Inferior parietal cortex (tissue), 1 donor: ENCODE measurements around the gene MCAM.

ENCODE experiments used
- DNase-seq: peaks from one replicate; pipeline ENCODE4 v3.0.0-alpha.2; 2016; ENCODE audit errors: extremely low spot score

Gene MCAM

GRCh38 chr11:119344291-119345010, 27.5 kb upstream of the MCAM start:
- DNase-seq: no peak

DNA sequence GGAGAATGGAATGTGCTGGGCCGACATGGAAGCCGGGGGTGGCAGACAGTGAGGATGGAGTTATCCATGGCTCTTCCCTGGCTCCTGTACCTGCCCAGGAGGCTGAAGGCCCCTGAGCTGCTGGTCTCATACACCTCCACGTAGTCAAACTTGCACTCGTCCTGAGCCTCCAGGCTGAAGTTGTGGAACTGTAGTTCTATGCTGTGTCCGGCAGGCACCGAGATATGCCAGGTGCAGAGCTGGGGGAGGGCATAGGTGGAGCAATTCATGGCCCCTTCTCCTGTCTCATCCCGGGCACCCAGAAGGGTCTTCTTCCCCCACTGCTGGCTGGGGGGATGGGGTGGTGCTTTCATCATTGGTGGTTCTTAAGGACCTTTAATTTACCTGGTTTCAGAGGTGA, 26.8 kb upstream of the MCAM start:
- DNase-seq: no peak

DNA sequence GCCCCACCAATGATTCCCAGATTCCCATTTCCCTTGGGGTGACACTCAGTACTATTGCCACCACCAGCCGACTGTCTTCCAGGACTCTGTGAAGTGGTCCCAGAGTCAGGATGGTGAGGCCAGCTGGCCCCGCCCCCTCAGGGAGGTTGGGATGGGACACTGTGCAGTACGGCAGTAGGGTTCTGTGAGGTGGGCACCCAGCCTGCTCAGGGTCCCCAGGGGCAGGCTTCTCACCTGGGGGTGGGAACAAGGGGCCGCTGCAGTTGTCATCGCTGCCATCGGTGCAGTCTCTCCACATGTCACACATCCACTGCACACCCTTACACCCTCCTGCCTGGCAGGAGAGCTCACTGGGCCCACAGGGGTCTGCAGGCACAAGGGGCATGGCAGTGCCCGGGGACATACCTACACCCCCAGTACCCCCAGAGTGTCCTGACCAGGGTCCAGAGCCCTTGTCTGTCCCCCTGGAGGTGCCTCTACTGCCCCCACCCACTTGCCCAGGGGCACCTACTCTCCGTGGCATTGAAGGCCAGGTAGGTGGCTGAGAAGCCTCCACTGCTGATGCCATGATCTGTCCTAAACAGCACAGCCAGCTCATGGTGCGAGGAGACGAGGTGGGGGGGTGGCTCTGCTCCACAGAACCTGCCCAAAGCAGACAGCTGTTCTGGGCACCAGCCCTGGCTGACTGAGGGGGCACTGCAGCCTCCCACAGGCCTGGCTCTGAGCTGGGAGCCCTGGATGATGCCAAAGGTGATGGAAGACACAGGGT, 25.6 kb upstream of the MCAM start:
- DNase-seq: no peak

DNA sequence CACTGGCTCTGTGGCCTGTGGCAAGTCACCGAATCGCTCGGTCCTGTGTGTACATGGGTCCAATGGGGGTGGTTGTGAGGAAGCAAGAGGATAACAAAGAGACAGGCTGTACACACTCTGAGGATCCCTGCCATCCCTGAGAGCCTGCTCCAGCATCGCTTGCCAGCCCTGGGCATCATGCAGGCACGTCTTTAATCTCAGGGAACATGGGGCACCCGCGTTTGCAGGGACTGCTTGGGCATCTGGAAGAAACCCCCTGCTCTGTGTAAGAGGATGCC, 25.0 kb upstream of the MCAM start:
- no peak for DNase-seq

DNA sequence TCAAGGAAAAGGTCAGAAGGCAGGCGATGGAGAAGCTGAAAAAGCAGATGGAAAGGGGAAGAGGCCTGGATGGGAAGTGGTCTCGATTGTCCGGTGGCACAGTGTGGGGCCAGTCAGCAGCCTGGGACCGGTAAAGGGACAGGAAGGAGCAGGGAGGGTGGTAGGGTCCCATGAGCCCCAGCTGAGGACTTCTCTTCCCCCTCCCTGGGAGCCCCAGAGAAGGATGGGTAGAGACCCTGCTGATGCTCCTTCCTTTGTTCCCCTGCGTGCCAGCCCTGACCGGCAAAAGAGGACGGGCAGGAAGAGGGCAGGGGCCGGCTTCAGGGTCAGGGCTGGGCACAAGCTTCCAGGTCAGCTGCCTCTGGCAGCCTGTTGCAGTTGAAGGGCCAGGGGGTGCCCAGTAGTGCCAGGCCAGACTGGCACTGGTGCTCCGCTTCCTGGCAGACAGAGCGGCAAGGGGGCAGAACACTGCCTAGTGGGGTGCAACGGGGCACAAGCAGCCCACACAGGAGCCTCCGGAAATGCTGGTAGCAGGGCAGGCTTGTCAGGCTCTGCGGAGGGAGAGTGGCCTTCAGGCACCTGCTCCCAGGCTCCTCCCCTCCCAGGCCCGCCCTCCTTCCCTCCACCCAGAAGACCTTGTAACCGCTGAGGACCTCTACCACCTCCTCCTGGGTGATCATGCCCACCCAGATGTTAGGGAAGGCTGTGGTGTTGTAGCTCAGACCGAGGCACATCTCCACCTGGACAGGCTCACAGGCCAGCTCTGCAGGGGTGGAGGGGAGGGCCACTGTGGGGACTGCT, 24.5 kb upstream of the MCAM start:
- DNase-seq: no peak

DNA sequence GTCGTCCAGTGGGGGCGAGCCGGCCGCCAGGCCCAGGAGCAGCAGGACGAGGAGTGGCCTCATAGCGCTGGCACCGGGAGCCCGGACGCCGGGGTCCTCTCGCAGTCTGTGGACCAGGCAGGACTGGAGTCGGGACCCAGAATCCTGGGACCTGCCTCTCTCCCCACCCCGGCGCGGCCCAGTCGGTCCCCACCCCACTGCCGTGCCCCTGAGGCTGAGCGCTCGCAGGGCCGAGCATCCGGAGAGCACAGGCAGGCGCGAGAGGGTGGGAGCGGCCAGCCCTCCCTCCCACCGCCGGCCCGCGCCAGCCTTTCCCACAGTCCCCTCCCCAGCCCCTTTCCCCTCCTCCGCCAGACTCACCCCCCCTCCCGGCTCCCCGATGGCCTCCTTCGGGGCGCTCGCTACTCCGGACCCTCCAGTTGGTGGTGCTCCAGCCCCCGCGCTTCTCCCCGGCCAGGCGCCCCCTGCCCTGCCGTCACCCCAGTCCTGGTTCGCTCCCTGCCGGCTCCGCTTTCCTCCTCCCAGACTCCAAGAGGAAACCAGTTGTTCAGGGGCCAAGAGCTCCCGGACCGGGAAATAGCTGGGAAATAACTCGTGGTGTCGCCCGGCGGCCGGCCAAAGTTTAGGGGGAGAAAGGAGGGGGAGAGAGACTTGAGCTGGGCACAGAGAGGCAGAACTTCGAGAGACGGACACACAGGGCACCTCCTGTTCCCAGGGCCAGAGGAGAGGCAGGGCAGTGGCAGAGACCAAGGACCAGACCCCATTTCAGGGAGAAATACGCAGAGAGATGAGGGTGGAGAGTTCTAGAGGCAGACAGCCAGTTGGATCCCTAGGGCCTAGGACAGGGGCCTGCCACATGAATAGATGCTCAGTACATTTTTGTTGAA, 23.6 kb upstream of the MCAM start, which contains the start of gene C1QTNF5:
TSS of gene C1QTNF5 (minus strand) at position 549 of the 887 bp plus-strand sequence. CDS start at position 63, 486 bp downstream.
- no peak for DNase-seq

DNA sequence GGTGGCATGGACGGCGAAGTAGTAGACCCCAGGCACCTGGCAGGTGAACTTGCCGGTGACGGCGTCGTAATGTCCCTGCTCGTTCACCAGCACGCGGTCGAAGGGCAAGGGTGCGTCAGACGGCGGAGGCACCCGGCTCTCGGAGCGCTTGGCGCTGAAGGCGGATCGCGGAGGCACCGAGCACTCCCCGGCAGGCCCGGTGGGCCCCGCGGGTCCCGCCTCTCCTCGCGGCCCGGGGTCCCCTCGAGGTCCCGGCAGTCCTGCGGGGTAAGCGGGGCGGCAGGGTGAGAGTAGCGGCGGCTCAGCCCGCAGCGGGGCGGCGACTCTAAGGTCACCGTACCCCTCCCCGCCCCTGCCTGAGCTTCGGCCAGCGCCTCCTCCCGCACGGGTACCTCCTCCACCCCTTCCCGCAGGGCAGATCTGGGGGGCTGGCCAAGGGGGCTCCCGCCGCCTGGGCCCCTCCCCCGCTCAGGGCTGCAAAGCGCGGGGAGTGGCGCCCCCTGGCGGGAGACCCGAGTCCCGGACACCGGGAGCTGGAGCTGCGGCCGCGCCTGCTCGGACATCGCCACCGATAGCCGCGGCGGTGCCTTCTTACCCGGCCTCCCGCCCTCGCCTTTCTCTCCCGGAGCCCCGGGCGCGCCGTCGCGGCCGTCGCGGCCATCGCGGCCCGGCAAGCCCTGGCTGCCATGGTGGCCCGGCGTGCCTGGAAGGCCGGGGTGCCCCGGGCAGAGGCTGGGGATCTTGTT, 22.8 kb upstream of the MCAM start:
- peak; percentile 63 for DNase-seq

DNA sequence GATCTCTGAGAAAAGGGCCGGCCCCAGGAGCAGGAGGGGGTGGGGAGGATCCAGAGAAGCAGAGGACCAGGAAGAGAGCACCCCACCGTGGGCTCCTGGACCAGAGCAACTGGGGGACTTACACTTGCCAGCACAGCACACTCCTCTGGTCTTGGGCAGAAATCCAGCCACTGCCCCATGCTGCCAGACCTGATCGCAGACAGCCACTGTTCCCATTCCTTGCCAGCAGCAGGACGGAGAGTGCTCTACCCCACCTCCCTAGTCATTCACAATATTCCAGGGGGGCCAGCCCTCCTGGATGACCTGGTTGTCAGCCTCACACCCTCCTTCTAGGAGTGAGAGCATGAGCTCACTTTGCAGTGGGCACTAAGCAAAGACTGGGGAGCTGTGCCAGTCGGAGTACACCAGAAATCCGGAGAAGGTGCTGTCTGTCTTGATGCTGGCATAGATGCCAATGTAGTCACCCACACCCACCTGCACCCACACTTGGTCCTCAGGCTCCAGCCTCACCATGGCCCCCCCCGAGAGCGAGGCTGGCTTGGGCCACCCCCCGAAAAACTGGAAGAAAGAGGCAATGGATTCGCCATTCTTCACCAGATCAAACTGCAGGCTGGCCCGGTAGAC, 22.1 kb upstream of the MCAM start:
- no peak for DNase-seq

DNA sequence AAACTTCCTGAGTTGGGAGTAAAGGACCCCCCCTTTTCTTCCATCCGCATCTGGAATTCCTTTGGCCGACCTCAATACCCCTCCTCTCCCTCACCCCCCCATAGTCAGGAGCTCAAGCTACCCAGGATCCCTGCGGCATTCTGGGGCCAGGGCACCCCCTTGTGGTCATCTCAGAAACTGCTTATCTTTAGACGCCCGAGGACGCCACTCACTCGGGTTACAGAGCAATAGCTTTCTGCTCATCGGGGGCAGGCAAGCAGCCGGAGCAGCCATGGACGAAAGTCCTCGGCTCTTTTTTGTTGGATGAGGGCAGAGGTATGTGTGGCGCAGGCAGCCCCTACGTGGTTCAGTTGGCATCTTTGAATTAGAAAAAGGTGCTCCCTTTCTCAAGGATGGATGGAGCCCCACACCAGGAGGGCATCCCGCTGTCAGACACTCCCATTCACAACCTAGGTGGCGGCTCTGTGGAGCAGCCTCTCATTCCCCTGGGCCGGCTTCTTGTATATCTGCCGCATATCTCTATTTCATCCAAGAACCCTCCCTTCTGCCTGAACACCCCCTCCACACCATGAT, 21.5 kb upstream of the MCAM start:
- peak; percentile 91 for DNase-seq

- DNase-seq: no peak
These were observed 20.8 kb upstream of the MCAM start for GRCh38 chr11:119337581-119338317.

DNA sequence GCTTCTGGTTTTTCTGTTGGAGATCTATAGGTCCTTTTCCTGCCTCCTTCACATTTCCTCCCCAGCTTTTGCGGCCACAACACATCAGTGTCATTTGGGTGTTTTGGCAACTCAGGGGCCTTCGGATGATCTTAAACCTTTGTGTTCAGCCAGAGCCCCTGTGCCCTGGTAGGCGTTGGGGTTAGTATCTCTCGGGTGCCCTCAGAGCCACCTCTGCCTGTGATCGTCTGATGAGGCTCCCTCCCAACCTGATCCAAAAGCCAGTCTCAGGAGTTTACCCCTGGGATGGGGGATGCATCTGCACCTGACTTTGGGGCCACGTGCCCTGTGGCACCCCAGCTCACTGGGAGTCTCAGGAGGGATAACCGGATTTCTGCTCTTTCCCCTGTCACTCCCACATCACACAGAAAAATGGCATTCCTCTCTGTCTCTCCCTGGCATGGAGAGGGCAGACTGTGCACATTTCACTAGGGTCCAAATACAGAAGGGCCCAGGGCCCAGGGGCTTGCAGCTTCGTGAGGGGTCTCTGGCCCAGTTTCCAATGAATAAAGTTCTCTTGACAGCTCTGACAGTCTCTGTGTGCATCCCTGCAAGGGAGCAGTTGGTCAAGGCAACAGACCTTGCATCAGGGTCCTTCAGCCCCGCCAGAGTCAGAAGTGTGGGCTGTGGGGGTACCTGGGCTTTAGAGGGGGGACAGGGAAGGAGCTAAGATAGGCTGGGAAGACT, 20.0 kb upstream of the MCAM start:
- no peak for DNase-seq

- DNase-seq: no peak
These were observed 19.0 kb upstream of the MCAM start for GRCh38 chr11:119335655-119336543.

GRCh38 chr11:119335091-119335654, 18.2 kb upstream of the MCAM start:
- DNase-seq: no peak

GRCh38 chr11:119334174-119334930, 17.4 kb upstream of the MCAM start, which contains the start of gene RNF26:
Gene RNF26, plus strand, starts transcription at chr11:119334527. Its CDS starts 596 bp downstream, at chr11:119335123.
- peak; percentile 100 for DNase-seq

DNA sequence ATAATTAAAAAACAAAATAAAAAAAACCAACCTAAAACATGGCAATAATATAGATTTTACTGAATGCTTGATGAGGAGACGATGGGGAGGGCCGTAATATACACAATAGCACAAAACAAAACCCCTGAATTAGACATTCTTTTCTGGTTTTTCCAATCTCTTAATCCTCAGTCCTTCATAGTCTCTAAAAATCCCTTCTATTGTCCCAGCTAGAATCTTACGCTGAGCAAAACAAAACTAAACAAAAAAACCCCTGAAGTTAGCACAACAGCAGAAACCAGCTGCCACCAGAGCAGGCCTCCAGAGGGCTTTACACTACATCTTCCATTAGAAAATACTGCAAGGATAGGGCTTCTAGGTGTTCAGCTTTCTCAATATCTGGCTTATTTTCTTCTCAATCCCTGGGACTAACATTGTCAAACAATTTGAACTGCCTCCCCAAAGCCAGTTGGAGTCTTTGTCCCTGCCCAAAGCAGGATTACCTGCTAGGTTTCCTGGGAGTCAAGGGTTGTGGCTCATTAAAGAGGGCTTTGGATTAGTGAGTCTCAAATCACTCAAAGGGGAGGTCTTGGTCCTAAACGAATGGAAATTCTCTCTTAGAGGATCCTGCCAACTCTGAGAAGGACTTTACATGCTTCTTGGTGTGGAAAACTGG, 15.3 kb upstream of the MCAM start:
- no peak for DNase-seq

- no peak for DNase-seq
These were observed 13.3 kb upstream of the MCAM start for GRCh38 chr11:119330237-119330636.
